GM12801 (cell line): Measurements from ENCODE around the gene TXN2.

Source experiments
- CTCF ChIP-seq: IDR thresholded peaks from one replicate; pipeline ENCODE4 v1.5.1; 2011; ENCODE audit warnings: control low read depth; ENCODE audit not compliant: insufficient read length; ENCODE audit errors: extremely low read depth

The TXN2 gene

GRCh38 chr22:36475341-36475740 is 6.1 kb downstream of the TXN2 start:
- no peak for TF ChIP-seq CTCF

GRCh38 chr22:36472689-36473088 is 8.8 kb downstream of the TXN2 start:
- no peak for TF ChIP-seq CTCF

GRCh38 chr22:36471341-36471821 is 10.1 kb downstream of the TXN2 start:
- TF ChIP-seq CTCF, result no peak

- no peak for TF ChIP-seq CTCF
Observed at GRCh38 chr22:36470994-36471331, 10.5 kb downstream of the TXN2 start.

- no peak for TF ChIP-seq CTCF
Observed at GRCh38 chr22:36470162-36470993, 11.1 kb downstream of the TXN2 start.

- no peak for TF ChIP-seq CTCF
Observed at GRCh38 chr22:36469094-36469710, 12.2 kb downstream of the TXN2 start.

GRCh38 chr22:36467946-36468345 is 13.5 kb downstream of the TXN2 start:
- TF ChIP-seq CTCF, result no peak
